Islet of Langerhans (tissue), 1 donor: Measurements from ENCODE around the gene HSDL2.

Experiments
- FAIRE-seq: peaks from one replicate; lab custom pipeline; 2011; peaks lifted over from hg19 to GRCh38; lab: Jason Lieb, UNC

The HSDL2 gene

GRCh38 chr9:112447283-112447761 is 67.4 kb downstream of the HSDL2 start:
- no peak for FAIRE-seq

- peak; percentile 24 for FAIRE-seq
Measured at GRCh38 chr9:112462855-112463254, 82.9 kb downstream of the HSDL2 start.

DNA sequence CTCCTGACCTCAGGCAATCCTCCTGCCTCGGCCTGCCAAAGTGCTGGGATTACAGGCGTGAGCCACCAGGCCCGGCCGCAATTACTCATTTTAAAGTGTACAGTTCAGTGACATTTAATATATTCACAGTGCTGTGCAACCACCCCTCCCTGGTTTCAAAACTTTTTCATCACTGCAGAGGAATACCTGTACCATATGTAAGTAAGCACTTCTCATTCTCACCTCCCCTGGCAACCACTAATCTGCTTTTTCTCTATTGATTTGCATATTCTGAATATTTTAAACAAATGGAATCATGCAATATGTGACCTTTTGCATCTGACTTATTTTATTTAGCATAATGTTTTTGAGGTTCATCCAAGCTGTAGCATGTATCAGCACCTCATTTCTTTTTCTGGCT is 85.4 kb downstream of the HSDL2 start:
- no peak for FAIRE-seq

DNA sequence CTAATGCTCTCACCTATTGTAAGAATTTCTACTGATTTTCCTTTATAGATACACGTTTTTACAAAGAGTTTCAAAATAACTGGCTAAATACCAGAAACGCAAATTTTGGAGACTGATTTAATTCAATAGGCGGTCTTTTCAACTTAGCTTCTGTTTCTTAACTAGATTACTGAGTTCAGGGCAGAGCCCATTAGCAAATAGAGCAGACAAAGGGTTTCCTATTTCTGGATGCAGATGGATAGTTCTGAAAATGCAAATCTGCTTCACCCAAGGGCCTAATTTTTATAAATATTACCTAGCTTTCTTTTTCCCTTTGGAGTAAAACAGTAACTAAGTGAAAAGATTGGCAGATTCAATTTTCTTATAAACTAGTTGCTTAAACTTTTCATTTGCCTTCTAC is 93.1 kb downstream of the HSDL2 start:
- FAIRE-seq, result no peak

GRCh38 chr9:112473986-112474385 is 94.1 kb downstream of the HSDL2 start:
- no peak for FAIRE-seq

GRCh38 chr9:112475318-112475717 is 95.4 kb downstream of the HSDL2 start:
- no peak for FAIRE-seq

- no peak for FAIRE-seq
Measured at GRCh38 chr9:112477330-112477729, 97.4 kb downstream of the HSDL2 start.

- FAIRE-seq, result no peak
Measured at GRCh38 chr9:112479221-112479620, 99.3 kb downstream of the HSDL2 start.

DNA sequence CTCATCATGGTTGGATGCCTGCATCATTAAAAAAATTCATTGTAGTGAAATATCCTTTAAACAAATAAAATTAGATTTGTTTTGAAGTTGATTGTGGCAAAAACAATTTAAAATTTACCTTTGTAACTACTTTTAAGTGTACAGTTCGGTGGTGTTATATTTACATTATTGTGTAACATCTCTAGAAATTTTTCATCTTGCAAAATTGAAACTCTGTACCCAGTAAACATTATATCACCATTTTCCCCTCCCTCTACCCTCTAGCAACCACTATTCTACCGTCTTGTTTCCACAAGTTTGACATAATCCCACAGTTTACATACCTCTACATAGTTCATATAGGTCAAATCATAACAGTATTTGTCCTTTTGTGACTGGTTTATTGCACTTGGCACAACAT is 104.7 kb downstream of the HSDL2 start:
- FAIRE-seq, result no peak

DNA sequence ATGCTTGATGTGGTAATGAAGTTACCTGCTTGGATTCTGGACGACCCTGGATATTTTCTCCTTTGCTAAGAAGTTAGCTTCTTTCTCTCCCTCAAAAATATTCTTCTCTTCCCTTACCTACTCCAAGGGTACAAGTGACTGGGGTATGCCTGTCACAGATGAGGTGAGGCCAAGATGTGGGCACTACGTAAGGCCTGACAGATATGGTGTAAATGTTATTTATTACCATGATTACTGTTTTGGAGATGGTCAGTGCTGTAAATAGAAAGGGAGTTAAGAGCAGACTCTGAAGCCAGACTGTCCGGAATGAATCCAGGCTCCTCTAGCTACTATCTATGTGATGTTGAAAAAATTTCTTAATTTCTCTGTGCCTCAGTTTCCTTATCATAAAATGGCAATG is 105.7 kb downstream of the HSDL2 start:
- FAIRE-seq, result no peak

DNA sequence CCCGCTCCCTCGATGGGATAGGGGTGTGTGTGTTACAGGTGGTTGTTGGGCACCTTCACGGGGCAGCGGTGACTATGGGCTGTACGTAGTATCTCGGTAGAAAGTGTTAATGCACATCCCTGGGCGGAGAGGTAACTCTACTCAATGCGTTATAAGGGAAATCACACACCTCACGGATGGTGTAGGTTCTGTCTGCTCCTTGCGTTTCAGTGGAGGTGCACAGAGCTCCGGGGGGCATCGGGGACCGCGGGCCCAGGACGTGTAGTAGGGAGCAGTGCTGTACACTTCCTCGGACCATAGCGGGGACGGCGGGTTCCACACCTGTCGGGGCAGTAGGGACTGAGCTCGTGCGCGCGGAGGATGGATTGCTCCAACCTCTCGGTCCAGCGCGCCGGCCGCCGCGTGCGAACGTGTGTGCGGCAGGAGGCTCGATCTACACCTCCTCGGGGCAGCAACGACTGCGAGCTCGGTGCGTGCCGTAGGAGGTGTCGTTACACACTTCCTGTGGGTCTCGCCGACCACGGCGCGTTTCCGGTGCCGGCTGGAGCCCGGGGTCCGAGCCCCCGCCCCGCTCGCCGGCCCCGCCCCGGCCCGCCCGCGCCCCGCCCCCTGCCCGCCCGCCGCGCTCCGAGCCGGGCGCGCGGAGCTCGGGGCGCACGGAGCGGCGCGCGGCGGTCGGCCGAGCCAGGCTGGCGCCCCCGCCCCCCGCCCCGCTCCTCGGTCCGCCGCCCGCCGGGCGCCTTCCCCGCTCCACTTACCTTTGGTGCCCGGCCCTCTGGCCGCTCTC is 106.5 kb downstream of the HSDL2 start, which contains the start of gene KIAA1958:
Gene KIAA1958 (plus strand): TSS at position 607 of the 787 bp plus-strand sequence. CDS start 87,254 bp downstream, outside the sequence.
- FAIRE-seq, result no peak

GRCh38 chr9:112487008-112487798 is 107.3 kb downstream of the HSDL2 start:
- no peak for FAIRE-seq

DNA sequence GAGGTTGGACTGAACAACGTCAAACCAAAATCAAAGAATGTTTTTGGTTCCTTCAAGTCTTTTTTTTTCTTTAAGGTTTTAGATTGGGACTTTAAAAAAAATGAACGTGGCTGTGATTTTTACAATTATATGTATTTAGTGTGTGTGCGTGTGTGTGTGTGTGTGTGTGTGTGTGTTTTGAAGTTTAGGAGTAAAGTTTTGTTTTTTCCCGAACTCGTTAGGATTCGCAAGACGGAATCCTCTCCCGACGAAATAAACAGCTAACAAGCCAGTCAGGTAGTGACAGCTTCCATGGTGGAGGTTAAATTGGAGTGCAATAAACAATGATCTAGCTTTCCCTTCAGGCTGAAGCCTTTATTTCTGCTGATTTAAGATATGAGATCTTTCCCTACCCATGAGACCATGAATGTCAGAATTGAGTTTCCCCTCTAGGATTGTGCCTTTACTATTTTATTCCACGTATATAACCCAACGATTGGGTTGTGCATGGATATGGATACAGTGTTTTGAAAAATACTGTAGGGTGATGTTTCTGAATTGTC is 108.0 kb downstream of the HSDL2 start:
- no peak for FAIRE-seq

DNA sequence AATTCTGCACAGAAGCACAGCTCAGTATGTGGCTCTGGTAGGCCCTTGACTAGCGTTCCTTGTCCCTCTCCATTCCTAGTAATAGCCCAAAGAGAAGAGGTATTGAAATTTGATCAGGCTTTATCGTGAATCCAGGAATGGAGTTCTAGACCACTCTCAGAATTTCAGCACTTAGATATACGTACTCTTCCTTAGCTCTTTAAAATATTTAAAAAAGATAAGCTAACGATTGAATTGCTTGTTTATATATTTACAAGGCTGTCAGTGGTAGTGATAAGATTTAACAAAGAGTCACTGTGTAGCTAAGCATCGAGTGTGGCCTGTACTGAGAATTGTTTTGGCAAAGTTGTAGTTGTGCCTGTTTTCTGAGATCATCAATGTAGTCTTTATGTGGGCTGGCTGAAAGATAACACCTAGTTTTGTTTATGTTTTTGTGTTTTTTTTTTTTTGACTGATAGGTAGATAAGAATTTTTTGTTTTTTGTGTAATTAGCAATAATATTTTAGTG is 109.2 kb downstream of the HSDL2 start:
- no peak for FAIRE-seq

DNA sequence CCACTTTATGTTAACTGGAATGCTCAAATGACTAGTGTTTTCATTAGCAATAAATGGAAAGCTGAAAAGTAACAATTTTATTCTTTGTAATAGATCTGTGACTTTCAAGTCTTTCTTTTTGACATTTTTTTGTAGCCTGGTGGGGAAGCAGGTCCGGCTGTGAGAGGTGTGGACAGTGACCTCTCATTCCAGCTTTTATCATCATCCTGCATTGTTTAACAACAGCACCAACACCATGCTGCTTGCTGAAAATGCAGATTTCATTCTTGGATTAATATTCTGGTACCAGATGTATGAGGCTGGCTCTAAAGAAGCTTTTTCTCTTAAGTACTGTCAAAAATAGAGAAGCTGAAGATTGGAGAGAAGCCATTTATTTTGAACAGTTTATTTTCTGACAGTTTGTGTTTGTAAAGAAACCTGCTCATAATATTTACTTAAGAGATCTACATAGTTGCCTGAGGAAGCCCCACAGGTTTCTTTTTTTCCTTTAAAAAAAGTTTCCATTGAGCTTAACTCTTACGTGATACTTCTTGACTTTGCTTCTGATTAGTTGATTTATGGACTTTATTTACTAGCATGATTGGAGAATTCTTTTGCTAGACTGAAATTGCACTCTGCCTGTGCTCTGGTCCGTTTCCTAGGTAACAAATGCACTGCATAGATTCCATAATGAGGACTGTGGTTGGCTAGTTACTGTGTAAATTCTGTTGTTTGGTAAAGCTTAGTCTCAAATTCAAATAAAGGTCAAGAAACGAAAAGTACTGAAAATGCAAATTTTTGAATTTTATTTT is 110.2 kb downstream of the HSDL2 start:
- peak; percentile 94 for FAIRE-seq

DNA sequence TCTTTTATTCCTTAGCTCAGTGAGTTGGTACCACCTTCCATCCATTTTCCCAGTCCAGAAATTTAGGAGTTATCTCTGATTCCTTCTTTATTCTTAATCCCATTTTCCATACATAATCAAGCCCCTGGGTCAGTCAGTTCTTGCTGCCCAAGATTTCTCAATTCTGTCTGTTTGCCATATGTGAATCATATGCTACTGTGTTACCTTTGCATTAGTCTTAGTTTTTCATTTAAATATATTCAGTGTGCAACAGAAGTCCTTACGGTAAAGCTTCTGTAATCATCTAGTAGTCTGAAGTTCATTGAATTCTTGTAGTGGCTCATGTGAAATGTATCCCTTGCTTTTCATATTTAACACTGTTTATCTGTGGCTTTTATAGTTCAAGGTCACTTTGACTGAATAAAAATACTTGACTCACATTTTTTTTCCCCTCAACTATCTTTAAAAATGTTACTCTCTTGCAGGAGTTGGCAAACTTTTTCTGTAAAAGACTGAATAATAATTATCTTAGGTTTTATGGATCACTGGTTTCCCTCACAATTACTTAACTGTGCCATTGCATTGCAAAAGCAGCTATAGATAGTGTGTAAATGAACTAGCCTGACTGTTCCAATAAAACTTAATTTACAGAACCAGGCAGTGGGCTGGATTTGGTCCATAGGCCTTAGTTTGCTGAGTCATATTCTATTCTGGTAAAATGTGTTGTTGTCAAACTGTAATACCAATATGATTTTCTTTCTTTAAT is 113.7 kb downstream of the HSDL2 start:
- no peak for FAIRE-seq

GRCh38 chr9:112494153-112494552 is 114.2 kb downstream of the HSDL2 start:
- no peak for FAIRE-seq

GRCh38 chr9:112495614-112496013 is 115.7 kb downstream of the HSDL2 start:
- FAIRE-seq, result no peak

DNA sequence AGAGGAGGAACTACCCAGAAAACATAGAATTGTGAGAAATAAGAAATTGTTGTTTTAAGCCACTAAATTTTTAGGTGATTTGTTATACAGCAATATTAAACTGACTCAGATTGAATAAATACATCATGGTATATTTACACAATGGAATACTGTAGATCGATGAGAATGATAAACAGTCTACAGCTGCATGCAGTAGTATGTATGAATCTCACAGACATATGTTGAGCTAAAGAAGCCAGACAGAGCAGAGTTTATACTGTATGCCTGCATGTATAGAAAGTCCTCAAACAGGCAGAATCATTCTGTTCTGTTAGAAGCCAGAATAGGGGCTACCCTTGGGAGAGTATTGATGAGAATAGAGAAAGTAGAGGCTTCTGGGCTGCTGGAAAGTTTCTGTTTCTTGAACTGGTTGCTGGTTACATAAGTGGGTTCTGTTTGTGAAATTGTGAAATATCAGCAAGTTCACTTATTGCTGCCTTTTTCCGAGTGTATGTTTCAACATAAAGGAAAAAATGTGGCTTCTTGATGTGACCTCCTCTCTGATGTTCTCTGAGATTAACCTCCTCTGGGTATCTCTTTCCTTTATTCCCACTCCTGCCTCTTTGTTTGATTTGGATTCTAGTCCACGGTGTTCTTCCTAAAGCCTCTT is 116.3 kb downstream of the HSDL2 start:
- no peak for FAIRE-seq

DNA sequence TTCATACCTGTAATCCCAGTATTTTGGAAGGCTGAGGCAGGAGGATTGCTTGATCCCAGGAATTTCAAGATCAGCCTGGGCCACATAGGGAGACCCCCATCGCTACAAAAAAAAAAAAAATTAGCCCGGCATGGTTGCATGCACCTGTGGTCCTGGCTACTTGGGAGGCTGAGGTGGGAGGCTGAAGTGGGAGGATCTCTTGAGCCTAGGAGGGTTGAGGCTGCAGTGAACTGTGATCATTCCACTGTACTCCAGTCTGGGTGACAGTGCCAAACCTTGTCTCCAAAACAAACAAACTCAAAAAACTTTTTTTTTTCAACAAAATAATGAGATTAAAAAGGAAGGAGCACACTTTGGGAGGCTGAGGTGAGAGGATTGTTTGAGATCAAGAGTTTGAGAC is 120.9 kb downstream of the HSDL2 start:
- FAIRE-seq, result no peak

DNA sequence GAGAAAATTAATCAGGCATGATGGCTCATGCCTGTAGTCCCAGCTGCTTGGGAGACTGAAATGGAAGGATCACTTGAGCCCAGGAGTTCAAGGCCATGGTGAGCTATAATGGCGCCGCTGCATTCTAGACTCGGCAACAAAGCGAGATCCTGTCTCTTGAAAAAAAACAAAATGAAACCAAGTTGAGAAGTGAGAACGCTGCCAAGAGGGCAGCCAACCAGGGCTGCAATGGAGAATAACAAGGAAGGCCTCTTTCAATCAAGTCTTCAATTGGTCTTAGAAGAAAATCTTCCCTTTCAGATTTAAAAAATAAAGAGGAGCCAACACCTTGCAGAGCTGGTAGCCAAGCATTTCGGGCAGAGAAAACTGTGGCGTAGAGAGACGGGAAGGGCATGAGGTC is 121.4 kb downstream of the HSDL2 start:
- no peak for FAIRE-seq
